Activated T-cell treated with anti-CD3 and anti-CD28 coated beads for 48 hours (primary cell): ENCODE measurements around the gene RNF115.
"Not testable (repeated sequence)": the region's sequence is repeated elsewhere in the genome, so short reads cannot be mapped to it uniquely, and the experiment has no call there.

Experiments
- DNase-seq: peaks from one replicate; pipeline ENCODE4 v3.0.0-alpha.2; 2020; ENCODE audit warnings: low read depth

The RNF115 gene

GRCh38 chr1:145827966-145828365, 4.1 kb upstream of the RNF115 start:
- no peak for DNase-seq

GRCh38 chr1:145826030-145826429, 2.1 kb upstream of the RNF115 start:
- DNase-seq: no peak

- DNase-seq: no peak
Observed at GRCh38 chr1:145824499-145824842, 576 bp upstream of the RNF115 start.

GRCh38 chr1:145822779-145823331, 1.0 kb downstream of the RNF115 start:
- DNase-seq: not testable (repeated sequence)

GRCh38 chr1:145818095-145818494, 5.8 kb downstream of the RNF115 start:
- not testable (repeated sequence) for DNase-seq

- DNase-seq: not testable (repeated sequence)
Observed at GRCh38 chr1:145812977-145813810, 10.7 kb downstream of the RNF115 start.

- no peak for DNase-seq
Observed at GRCh38 chr1:145806844-145807243, 17.1 kb downstream of the RNF115 start.

GRCh38 chr1:145806408-145806807, 17.5 kb downstream of the RNF115 start:
- DNase-seq: no peak

GRCh38 chr1:145805057-145805456, 18.8 kb downstream of the RNF115 start:
- DNase-seq: no peak

GRCh38 chr1:145804235-145805045, 19.5 kb downstream of the RNF115 start:
- no peak for DNase-seq

GRCh38 chr1:145799806-145800205, 24.1 kb downstream of the RNF115 start:
- no peak for DNase-seq

GRCh38 chr1:145796753-145797152, 27.1 kb downstream of the RNF115 start:
- no peak for DNase-seq

GRCh38 chr1:145795257-145795881, 28.5 kb downstream of the RNF115 start:
- no peak for DNase-seq

- DNase-seq: no peak
Observed at GRCh38 chr1:145792484-145792883, 31.4 kb downstream of the RNF115 start.

GRCh38 chr1:145791860-145792259, 32.0 kb downstream of the RNF115 start:
- not testable (repeated sequence) for DNase-seq

- no peak for DNase-seq
Observed at GRCh38 chr1:145788580-145788979, 35.3 kb downstream of the RNF115 start.

GRCh38 chr1:145786271-145786670, 37.6 kb downstream of the RNF115 start:
- DNase-seq: no peak

GRCh38 chr1:145785547-145785946, 38.3 kb downstream of the RNF115 start:
- no peak for DNase-seq

GRCh38 chr1:145784409-145784808, 39.5 kb downstream of the RNF115 start:
- no peak for DNase-seq

GRCh38 chr1:145782272-145783099, 41.4 kb downstream of the RNF115 start:
- no peak for DNase-seq

- DNase-seq: no peak
Observed at GRCh38 chr1:145778146-145778540, 45.8 kb downstream of the RNF115 start.
